AG09309 (cell line): Measurements from ENCODE around the gene HSP90AB1.
"Not testable (repeated sequence)": the region's sequence is repeated elsewhere in the genome, so short reads cannot be mapped to it uniquely, and the experiment has no call there.

ENCODE experiments used
- DNase-seq: peaks from one replicate; pipeline ENCODE4 v3.0.0-alpha.2; 2010; ENCODE audit warnings: low read depth
- H3K4me3 ChIP-seq: 2 replicates; pipeline ENCODE4 v1.5.1; 2011; ENCODE audit warnings: mild to moderate bottlenecking, low read depth, low read length, moderate library complexity; ENCODE audit not compliant: control insufficient read depth
- CTCF ChIP-seq: IDR thresholded peaks from 2 replicates; pipeline ENCODE4 v1.5.1; 2011; ENCODE audit warnings: mild to moderate bottlenecking, low read depth, low read length, inconsistent platforms; ENCODE audit not compliant: insufficient read depth, control insufficient read depth; ENCODE audit errors: missing control alignments

HSP90AB1 gene

GRCh38 chr6:44230034-44230675 lies 16.7 kb upstream of the HSP90AB1 start:
- DNase-seq, result no peak
- H3K4me3 ChIP-seq, result no peak overlapping the region
- TF ChIP-seq CTCF, result no peak

- not testable (repeated sequence) for H3K4me3 ChIP-seq, DNase-seq
Measured at GRCh38 chr6:44231426-44231825, 15.5 kb upstream of the HSP90AB1 start.

- no peak overlapping the region for H3K4me3 ChIP-seq
- DNase-seq, result no peak
- no peak for TF ChIP-seq CTCF
Measured at GRCh38 chr6:44232676-44233566, 14.0 kb upstream of the HSP90AB1 start.

- no peak for TF ChIP-seq CTCF
- no peak for DNase-seq
- no peak overlapping the region for H3K4me3 ChIP-seq
Measured at GRCh38 chr6:44233567-44234100, 13.3 kb upstream of the HSP90AB1 start.

GRCh38 chr6:44234101-44235025 lies 12.5 kb upstream of the HSP90AB1 start:
- no peak for DNase-seq
- no peak overlapping the region for H3K4me3 ChIP-seq
- peak; percentile 81 for TF ChIP-seq CTCF

GRCh38 chr6:44235269-44235668 lies 11.6 kb upstream of the HSP90AB1 start:
- DNase-seq, result no peak
- TF ChIP-seq CTCF, result no peak
- H3K4me3 ChIP-seq, result no peak overlapping the region
